ENCODE results near the gene HDC. TPM values are rescaled to one million over a fixed set of nuclear protein-coding genes. Genes with fewer than 3 reads are reported as not detected.

Gene HDC
- total RNA-seq, 1 experiment from 2014 or later, result not detected

DNA sequence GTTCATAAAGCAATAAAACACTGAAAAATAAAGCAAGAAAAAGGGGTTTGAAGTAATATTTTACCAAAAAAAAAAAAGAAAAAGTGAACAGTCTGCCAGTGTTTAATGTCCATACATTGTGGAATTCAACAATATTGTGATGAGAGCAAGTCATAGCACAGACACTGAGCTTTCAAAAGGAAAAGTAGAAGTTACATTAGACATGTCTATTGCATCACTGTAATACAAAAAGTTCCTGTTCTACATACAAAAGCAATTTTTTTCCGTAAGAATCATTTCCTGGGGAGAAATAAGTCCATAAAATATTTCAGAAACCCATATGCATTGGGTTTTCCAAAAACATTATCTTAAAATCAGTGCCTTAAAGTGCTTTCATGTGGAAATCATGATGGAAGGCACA, 11.8 kb upstream of the HDC start:
- Mint-ChIP-seq H3K4me1 (ENCODE audit: insufficient read depth, unreplicated experiment) (peaks cover 10% of the 10 kb centered on the region), H3K4me3 (ENCODE audit: unreplicated experiment) (no peak overlapping the region), H3K27ac (ENCODE audit: low read depth, unreplicated experiment) (no peak overlapping the region), H3K36me3 (ENCODE audit: insufficient read depth, unreplicated experiment) (no peaks in the 10 kb centered on the region), H3K9me3 (ENCODE audit: unreplicated experiment) (no peaks in the 10 kb centered on the region), H3K27me3 (ENCODE audit: insufficient read depth, unreplicated experiment) (no peaks in the 10 kb centered on the region)
- intact Hi-C loops (cut with micrococcal nuclease), result no loop called here
- BruUV-seq (replicated peaks), result no TSS peak
- TF ChIP-seq, protein P1, sequence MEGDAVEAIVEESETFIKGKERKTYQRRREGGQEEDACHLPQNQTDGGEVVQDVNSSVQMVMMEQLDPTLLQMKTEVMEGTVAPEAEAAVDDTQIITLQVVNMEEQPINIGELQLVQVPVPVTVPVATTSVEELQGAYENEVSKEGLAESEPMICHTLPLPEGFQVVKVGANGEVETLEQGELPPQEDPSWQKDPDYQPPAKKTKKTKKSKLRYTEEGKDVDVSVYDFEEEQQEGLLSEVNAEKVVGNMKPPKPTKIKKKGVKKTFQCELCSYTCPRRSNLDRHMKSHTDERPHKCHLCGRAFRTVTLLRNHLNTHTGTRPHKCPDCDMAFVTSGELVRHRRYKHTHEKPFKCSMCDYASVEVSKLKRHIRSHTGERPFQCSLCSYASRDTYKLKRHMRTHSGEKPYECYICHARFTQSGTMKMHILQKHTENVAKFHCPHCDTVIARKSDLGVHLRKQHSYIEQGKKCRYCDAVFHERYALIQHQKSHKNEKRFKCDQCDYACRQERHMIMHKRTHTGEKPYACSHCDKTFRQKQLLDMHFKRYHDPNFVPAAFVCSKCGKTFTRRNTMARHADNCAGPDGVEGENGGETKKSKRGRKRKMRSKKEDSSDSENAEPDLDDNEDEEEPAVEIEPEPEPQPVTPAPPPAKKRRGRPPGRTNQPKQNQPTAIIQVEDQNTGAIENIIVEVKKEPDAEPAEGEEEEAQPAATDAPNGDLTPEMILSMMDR (IDR thresholded peaks at IDR 0.05; ENCODE audit: unreplicated experiment), result no peak
- CTCF ChIA-PET, result interaction anchor here (0.7 kb wide), 1 partner anchor 885 kb away, joined by 3 read pairs; no protein-coding TSS in a partner anchor
- POLR2A ChIA-PET, result interaction anchor here (2.2 kb wide), 1 partner anchor 84 kb away, joined by 8 read pairs; no protein-coding TSS in a partner anchor
- DNase-seq (ENCODE audit: unreplicated experiment), result no peak

DNA sequence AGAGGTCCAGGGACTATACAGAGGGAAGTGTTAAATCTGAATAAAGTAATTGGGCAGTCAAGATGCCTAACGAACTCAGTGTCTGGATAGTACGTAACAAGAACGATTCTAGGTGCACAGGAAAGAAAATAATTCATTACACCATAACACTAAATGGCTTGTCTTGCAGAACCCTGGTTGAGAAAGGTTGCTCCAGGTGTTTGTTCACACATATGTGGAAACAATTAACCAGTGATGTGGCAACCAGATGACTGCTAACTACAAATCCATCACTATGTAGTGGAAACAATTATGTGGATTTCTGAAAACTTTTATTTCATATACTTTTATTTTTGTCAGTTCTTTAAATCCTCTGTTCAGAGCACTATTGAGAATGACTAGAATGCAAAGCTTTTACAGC, 10.4 kb upstream of the HDC start:
- DNase-seq (ENCODE audit: unreplicated experiment), result peak; percentile 6
- TF ChIP-seq, protein P1 (IDR thresholded peaks at IDR 0.05; ENCODE audit: unreplicated experiment), result no peak
- BruUV-seq (replicated peaks), result no TSS peak
- ChIA-PET POLR2A (no interaction called here), CTCF (no interaction called here)
- H3K27me3 Mint-ChIP-seq (ENCODE audit: insufficient read depth, unreplicated experiment), result no peaks in the 10 kb centered on the region
- intact Hi-C loops (cut with micrococcal nuclease), result no loop called here
- no peaks in the 10 kb centered on the region for H3K9me3 Mint-ChIP-seq (ENCODE audit: unreplicated experiment)
- H3K4me3 Mint-ChIP-seq (ENCODE audit: unreplicated experiment), result no peak overlapping the region
- H3K27ac Mint-ChIP-seq (ENCODE audit: low read depth, unreplicated experiment), result no peak overlapping the region
- H3K36me3 Mint-ChIP-seq (ENCODE audit: insufficient read depth, unreplicated experiment), result no peaks in the 10 kb centered on the region
- peaks cover 10% of the 10 kb centered on the region for H3K4me1 Mint-ChIP-seq (ENCODE audit: insufficient read depth, unreplicated experiment)

DNA sequence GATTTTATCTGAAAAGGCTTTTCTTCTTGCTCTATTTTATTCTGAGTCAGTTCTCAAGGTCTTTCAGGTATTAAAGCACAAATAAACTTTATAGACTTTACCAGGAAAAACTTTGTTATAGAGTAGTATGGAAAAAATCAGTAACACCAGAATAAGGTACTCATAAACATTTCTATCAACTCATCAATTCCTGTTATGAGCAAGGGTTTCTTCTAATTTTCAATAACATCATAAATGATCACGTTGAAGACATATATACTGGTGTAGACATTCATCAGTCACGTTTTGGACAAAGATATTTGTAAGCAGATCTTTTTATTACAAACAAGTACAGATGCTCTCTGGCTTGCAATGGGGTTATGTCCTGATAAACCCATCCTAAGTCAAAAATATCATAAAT, 9.6 kb upstream of the HDC start:
- intact Hi-C loops (cut with micrococcal nuclease), result no loop called here
- Mint-ChIP-seq H3K4me3 (ENCODE audit: unreplicated experiment) (no peak overlapping the region), H3K36me3 (ENCODE audit: insufficient read depth, unreplicated experiment) (no peaks in the 10 kb centered on the region), H3K27ac (ENCODE audit: low read depth, unreplicated experiment) (no peak overlapping the region), H3K27me3 (ENCODE audit: insufficient read depth, unreplicated experiment) (no peaks in the 10 kb centered on the region), H3K4me1 (ENCODE audit: insufficient read depth, unreplicated experiment) (peaks cover 4% of the 10 kb centered on the region), H3K9me3 (ENCODE audit: unreplicated experiment) (no peaks in the 10 kb centered on the region)
- no TSS peak for BruUV-seq (replicated peaks)
- CTCF ChIA-PET, result no interaction called here
- DNase-seq (ENCODE audit: unreplicated experiment), result no peak
- POLR2A ChIA-PET, result no interaction called here
- TF ChIP-seq, protein P1 (IDR thresholded peaks at IDR 0.05; ENCODE audit: unreplicated experiment), result no peak

DNA sequence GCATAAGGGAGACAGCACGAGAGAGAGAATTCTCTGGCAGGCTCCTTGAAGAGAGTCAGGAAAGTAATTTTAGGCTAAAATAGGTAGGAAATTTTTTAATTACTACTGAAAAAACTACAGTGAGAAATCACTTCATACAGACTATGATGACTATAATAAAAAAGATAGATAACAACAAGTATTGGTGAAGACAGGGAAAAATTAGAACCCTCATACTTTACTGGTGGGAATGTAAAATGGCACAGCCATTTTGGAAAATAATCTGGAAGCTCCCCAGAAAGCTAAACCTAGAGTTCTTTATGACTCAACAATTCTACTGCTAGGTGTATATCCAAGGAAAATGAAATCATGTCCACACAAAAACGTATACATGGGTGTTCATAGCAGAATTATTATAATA, 2.1 kb upstream of the HDC start:
- Mint-ChIP-seq H3K27me3 (ENCODE audit: insufficient read depth, unreplicated experiment) (peaks cover 17% of the 10 kb centered on the region), H3K4me1 (ENCODE audit: insufficient read depth, unreplicated experiment) (peaks cover 5% of the 10 kb centered on the region), H3K9me3 (ENCODE audit: unreplicated experiment) (peaks cover 7% of the 10 kb centered on the region), H3K27ac (ENCODE audit: low read depth, unreplicated experiment) (no peak overlapping the region), H3K36me3 (ENCODE audit: insufficient read depth, unreplicated experiment) (no peaks in the 10 kb centered on the region), H3K4me3 (ENCODE audit: unreplicated experiment) (no peak overlapping the region)
- intact Hi-C loops (cut with micrococcal nuclease), result no loop called here
- CTCF ChIA-PET, result no interaction called here
- no peak for DNase-seq (ENCODE audit: unreplicated experiment)
- no TSS peak for BruUV-seq (replicated peaks)
- POLR2A ChIA-PET, result no interaction called here
- TF ChIP-seq, protein P1 (IDR thresholded peaks at IDR 0.05; ENCODE audit: unreplicated experiment), result no peak

Data from MCF 10A (cell line).